NCI-H226 (cell line): ENCODE results near the gene CDH4.
"Not testable (repeated sequence)": the region's sequence is repeated elsewhere in the genome, so short reads cannot be mapped to it uniquely, and the experiment has no call there.

Experiments
- DNase-seq: peaks from one replicate; pipeline ENCODE4 v3.0.0-alpha.2; 2015

CDH4 gene

GRCh38 chr20:61932199-61932592, 680.1 kb downstream of the CDH4 start:
- no peak for DNase-seq

GRCh38 chr20:61932711-61933480, 680.8 kb downstream of the CDH4 start:
- no peak for DNase-seq

GRCh38 chr20:61933481-61933950, 681.5 kb downstream of the CDH4 start:
- DNase-seq, result no peak

- no peak for DNase-seq
These were observed 682.1 kb downstream of the CDH4 start for GRCh38 chr20:61933951-61934715.

- DNase-seq, result no peak
These were observed 682.9 kb downstream of the CDH4 start for GRCh38 chr20:61934716-61935530.

- no peak for DNase-seq
These were observed 684.1 kb downstream of the CDH4 start for GRCh38 chr20:61935926-61936700.

GRCh38 chr20:61936701-61937131, 684.7 kb downstream of the CDH4 start:
- no peak for DNase-seq

- no peak for DNase-seq
These were observed 685.3 kb downstream of the CDH4 start for GRCh38 chr20:61937146-61937962.

GRCh38 chr20:61937963-61938838, 686.1 kb downstream of the CDH4 start:
- no peak for DNase-seq

- no peak for DNase-seq
These were observed 687.0 kb downstream of the CDH4 start for GRCh38 chr20:61938839-61939690.

GRCh38 chr20:61939691-61940360, 687.8 kb downstream of the CDH4 start:
- DNase-seq, result no peak

GRCh38 chr20:61940491-61940890, 688.4 kb downstream of the CDH4 start:
- no peak for DNase-seq

- DNase-seq, result no peak
These were observed 689.1 kb downstream of the CDH4 start for GRCh38 chr20:61940976-61941720.

- no peak for DNase-seq
These were observed 689.8 kb downstream of the CDH4 start for GRCh38 chr20:61941721-61942405.

- no peak for DNase-seq
These were observed 690.5 kb downstream of the CDH4 start for GRCh38 chr20:61942526-61942925.

- not testable (repeated sequence) for DNase-seq
These were observed 692.9 kb downstream of the CDH4 start for GRCh38 chr20:61944967-61945366.

GRCh38 chr20:61945495-61945894, 693.4 kb downstream of the CDH4 start:
- DNase-seq, result not testable (repeated sequence)
